Measurements from ENCODE around the gene MAPK8IP3.
"Not testable (repeated sequence)": the region's sequence is repeated elsewhere in the genome, so short reads cannot be mapped to it uniquely, and the experiment has no call there.

MAPK8IP3 gene

GRCh38 chr16:1710811-1711507 is 5.0 kb downstream of the MAPK8IP3 start:
- no peak for DNase-seq

DNA sequence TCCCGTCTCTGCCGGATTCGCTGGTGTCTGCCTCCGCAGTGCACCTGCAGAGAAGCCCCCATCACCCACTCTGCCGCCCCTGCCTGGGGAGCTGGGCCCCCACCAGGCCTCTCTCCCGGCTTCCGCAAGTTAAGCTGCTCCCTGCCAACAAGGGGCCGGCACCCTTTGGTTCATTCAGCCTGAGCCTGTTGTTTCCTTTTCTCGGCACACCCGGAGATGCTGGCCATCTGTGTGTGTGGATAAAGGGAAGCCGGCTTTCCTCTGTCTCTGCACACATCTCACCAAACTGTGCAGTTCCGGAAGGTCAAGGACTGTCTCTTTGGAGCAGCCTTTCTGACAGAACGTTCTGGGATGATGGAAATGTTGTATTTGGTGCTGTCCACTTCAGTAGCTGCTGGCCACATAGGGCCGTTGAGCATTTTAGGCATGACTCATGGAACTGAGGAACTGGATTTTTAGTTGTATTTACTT is 6.8 kb downstream of the MAPK8IP3 start:
- no peak for DNase-seq

GRCh38 chr16:1713331-1713730 is 7.3 kb downstream of the MAPK8IP3 start:
- DNase-seq = no peak

- DNase-seq = no peak
Observed at GRCh38 chr16:1713933-1714332, 7.9 kb downstream of the MAPK8IP3 start.

DNA sequence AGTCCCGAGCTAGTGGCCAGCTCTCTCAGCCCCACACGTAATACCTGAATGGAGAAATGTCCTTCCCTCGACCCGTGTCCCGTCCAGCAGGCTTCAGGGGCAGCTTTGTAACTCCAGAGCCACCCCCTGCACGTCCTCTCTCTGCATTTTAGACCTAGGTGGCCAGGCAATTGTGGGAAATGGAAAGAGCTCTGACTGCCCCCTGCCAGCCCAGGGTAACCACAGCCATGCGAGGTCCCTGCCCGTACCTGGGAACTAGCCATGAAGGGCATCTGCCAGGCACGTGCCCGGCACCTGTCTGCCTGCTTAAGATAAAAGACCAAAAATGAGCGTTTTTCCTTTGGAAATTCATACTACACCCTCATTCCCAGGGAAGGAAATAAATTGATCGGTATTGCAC is 9.2 kb downstream of the MAPK8IP3 start:
- DNase-seq = no peak

DNA sequence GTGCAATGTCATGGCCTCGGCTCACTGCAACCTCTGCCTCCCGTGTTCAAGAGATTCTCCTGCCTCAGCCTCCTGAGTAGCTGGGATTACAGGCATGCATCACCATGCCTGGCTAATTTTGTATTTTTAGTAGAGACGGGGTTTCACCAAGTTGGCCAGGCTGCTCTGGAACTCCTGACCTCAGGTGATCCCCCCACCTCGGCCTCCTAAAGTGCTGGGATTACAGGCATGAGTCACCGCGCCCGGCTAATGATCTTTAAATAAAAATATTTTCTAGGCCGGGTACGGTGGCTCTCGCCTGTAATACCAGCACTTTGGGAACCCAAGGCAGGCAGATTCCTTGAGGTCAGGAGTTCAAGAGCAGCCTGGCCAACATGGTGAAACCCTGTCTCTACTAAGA is 12.2 kb downstream of the MAPK8IP3 start:
- not testable (repeated sequence) for DNase-seq

DNA sequence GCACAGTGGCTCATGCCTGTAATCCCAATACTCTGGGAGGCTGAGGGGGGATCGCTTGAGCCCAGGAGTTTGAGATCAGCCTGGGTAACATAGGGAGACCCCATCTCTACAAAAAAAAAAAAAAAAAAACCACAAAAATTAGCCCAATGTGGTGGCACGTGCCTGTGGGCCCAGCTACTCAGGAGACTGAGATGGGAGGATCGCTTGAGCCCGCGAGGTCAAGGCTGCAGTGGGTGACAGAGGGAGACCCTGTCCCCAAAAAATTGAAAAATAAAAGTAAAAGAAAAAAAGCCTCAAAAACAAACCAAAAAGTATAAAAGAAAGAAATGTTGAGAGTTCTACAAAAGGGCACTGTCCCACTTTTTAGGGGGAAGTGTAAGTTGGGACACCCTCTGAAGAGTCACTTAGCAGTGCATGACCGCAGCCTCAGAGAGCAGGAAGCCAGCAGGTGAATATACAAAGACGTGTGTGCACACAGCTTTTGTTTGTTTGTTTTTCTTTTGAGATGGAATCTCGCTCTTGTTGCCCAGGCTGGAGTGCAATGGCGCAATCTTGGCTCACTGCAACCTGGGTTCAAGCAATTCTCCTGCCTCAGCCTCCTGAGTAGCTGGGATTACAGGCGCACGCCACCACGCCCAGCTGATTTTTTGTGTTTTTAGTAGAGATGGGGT is 13.7 kb downstream of the MAPK8IP3 start:
- DNase-seq = not testable (repeated sequence)

- DNase-seq = no peak
Observed at GRCh38 chr16:1721372-1721771, 15.4 kb downstream of the MAPK8IP3 start.

DNA sequence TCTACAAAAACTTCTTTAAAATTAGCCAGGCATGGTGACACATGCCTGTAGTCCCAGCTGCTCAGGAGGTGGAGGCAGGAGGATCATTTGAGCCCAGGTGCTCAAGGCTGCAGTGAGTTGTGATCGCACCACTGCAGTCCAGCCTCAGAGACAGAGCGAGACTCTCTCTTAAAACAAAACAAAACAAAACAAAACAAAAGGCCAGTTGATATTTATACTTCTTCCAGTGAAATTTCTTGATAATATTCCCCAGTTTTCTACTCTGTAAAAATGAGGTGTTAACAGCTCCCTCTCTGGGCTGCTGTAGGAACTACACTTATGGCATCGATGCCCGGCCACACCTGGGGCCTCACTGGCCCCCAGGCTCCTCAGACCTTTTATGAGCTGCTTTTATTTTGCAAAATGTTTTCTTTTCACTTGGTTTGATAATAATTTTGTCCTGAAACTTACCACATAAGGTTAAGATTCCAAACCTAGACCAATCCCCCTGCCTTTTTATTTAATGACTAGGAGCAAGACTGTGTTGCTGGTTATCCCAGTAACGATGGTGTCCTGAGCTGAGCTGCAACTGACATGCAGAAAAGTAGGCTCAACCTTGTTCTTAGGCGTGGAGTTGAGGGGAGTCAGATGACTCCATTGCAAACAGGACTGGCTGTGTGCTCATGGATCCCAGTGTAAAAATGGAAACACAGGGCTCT is 17.6 kb downstream of the MAPK8IP3 start:
- DNase-seq = no peak

- no peak for DNase-seq
Observed at GRCh38 chr16:1724491-1724890, 18.5 kb downstream of the MAPK8IP3 start.

- DNase-seq = no peak
Observed at GRCh38 chr16:1726661-1727502, 20.9 kb downstream of the MAPK8IP3 start.

DNA sequence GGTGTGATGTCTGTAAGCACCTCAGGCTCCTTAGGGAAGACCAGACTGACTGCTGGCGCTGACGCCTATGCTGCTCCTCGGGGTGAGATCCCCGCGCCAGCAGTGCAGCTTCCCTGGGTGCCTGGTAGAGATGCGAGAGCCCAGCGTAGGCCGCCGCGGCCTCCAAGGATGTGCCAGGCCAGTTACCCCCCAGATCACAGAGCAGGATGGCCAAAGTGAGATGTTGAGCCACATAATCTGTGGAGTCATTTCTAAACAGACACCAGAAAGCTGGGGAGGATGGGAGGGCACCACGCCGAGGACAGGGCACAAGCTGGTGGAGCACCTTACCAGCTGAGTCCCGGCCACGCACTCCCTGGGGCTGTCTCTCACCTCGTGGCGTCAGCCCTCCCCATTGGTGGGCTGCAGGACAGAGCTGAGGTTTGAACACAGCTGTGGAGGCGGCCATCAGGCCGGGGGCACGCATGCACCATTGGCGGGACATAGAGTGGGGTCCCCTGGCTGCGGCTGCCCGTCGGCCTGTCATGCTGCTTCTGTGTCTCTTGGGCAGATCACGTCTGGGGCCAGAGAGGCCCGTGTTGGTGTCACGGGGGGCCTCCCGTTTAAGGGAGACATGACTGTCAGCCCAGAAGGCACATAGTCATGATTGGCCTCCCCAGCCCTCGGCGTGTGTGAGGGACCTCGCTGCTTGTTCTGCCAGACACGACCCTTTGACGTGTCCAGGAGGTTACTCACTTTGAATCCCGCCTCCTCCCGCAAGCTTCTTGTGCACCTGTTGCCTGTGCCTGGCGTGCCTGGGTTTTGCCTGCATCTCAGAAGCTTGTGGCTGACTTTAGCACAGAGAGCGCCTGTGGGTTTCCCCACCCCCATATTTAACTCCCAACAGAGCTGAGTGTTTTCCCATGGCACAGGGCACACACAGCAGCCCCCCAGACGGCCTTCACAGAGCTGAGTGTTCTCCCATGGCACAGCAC is 21.9 kb downstream of the MAPK8IP3 start:
- DNase-seq = no peak

DNA sequence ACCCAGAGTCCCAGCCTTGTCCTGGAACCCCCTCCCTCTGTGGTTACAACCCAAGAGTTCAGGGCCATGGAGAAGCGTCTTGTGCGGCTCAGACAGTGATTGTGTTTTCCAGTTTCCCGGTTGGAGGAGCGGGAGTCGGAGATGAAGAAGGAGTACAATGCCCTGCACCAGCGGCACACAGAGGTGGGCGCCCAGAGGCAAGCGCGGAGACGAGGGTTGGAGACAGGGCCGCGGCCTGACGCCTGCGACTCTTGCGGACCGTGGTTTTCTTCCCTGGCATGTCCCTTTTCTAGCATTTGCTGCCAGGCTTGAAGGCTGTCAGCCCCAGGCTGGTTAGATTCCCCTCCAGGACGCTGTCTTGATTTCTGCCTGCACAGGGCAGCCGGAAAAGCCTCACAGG is 23.0 kb downstream of the MAPK8IP3 start:
- no peak for DNase-seq

GRCh38 chr16:1729445-1729844 is 23.4 kb downstream of the MAPK8IP3 start:
- DNase-seq = no peak

GRCh38 chr16:1731073-1731472 is 25.1 kb downstream of the MAPK8IP3 start:
- DNase-seq = no peak

DNA sequence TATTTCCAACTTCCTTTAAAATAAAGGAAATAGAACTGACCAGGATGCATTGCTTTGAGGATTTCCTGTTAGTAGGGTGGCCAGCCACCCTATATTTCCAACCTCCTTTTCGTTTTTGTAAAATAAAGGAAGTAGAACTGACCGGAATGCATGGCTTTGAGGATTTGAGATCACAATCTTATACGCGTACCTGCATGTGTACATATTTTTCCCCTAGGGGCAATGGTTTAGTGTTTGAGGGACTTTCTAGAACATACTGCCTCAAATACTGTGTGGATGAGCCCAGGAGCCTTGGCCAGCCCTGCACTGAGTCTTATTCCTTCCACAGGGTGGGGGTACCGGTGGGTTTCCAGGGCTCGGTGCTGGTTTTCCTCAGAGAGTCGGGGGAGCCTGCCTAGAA is 25.6 kb downstream of the MAPK8IP3 start:
- no peak for DNase-seq

GRCh38 chr16:1732071-1732470 is 26.1 kb downstream of the MAPK8IP3 start:
- no peak for DNase-seq

GRCh38 chr16:1732551-1732987 is 26.6 kb downstream of the MAPK8IP3 start:
- not testable (repeated sequence) for DNase-seq

- no peak for DNase-seq
Observed at GRCh38 chr16:1734123-1734522, 28.1 kb downstream of the MAPK8IP3 start.

- DNase-seq = no peak
Observed at GRCh38 chr16:1734816-1735215, 28.8 kb downstream of the MAPK8IP3 start.

DNA sequence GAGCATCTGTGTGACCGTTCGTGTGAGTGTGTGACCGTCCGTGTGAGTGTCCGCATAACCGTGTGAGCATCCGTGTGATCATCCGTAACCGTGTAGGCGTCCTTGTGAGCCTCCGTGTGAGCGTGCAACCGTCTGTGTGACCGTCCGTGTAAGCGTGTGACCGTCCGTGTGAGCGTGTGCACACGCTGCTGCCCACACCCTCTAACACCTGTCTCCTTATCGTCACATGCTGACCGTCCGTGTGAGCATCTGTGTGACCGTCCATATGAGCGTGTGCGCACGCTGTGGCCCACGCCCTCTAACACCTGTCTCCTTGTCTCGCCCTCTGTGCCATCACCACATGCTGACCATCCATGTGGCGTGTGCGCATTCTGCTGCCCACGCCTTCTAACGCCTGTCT is 34.2 kb downstream of the MAPK8IP3 start:
- no peak for DNase-seq
